A549 treated with dexamethasone at 1 μM for 4 hours (cell line): ENCODE data around the gene HS1BP3. TPM values are rescaled to one million over a fixed set of nuclear protein-coding genes. Genes with fewer than 3 reads are reported as not detected.

Source experiments
- total RNA-seq: library from RNA; stranded (reverse); fragments of 200-300 nt; extraction: Qiagen RNA extraction; gene quantifications from 5 replicates; pipeline ENCODE4 v1.2.3, GENCODE V29; 2022

The HS1BP3 gene, protein sequence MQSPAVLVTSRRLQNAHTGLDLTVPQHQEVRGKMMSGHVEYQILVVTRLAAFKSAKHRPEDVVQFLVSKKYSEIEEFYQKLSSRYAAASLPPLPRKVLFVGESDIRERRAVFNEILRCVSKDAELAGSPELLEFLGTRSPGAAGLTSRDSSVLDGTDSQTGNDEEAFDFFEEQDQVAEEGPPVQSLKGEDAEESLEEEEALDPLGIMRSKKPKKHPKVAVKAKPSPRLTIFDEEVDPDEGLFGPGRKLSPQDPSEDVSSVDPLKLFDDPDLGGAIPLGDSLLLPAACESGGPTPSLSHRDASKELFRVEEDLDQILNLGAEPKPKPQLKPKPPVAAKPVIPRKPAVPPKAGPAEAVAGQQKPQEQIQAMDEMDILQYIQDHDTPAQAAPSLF
- total RNA-seq, result 38.8 to 48.3 TPM (median 45.7 TPM) in 5 replicates

DNA sequence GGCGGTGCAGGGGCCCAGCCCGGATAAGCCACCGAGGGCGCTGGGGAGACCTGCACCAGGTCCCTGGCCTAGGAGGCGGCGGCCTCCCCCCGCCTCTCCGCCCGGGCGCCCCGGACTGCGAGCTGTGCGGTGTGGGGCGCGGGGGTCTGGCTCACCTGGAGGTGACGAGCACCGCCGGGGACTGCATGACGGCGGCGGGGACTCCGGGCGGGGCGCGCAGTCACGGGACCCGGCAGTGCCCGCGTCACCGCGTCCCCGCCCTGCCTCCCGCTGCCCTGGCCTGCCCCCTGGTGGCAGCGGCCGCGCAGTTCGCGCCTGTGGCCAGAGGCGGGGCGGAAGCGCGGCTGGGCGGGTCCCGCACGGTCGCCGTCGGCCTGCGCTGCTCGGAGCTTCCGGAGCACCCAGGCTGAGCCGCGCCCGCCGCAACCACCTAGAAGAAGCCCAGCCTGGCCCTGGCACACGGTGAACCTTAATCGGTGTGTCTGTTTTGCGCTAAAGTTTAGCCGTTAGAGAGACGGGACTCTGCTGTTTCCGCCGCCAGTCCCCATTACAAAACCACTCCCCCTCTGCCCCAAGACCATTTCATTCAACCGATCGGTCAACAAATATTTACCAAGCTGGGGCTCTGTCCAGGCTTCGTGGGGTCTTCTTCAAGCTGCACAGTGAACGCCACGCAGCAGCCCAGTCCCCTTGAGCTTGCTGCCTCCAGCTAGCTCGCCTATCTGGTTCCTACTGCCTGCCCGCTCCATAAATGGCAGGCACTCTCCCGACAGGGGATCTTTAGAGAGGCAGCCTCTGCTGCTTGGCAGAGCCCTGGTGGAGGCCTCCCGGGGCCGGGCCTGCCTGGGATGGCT, at the start of gene HS1BP3:
TSS of gene HS1BP3 (minus strand) at position 222 of the 854 bp plus-strand sequence. CDS start at position 187, 35 bp downstream.

DNA sequence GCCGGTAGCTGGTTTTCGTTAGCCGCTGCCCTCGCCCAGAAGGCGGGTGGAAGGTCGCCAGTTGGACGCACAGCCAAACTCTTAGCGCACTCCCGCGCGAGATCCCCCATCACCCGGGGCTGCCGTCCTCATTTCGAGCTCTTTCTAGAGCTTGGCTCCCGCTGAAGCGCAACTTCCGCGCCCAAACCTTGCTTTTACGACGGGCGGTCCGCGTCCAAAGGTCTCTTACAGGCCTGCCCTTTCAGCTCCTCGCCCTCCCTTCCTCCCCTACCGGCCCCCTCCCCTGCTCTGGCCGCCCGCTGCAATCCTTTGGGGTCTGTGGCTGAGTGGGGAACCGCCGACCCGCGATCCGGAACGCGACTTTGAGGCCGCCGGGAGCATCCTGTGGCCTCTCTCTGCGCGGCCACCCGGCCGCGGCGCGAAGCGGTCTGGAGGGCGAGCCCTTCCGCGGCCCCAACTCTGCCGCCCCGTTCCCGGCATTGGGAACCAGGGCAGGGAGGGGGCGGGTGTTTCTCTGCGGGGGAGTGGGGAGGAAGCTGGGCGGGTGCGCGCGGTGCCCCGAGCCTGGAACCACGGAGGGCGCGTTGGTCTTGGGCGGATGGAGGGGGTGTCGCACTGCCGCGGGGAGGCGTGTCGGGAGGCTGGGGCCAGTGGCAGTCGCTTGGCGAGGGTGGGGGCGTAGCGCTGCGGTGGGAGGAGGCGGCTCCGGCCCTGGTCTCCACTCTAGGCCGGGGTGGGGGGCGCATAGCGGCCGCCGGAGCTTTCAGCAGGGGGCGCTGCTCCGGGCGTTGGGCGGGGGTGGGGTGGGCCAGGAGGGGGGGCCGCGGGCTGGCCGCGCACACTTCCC, 15.6 kb upstream of the HS1BP3 start, which contains the start of gene GDF7:
TSS of gene GDF7 (plus strand) at position 841 of the 847 bp plus-strand sequence. CDS start 96 bp downstream, outside the sequence.

Other genes with a start within 250 kb of the HS1BP3 start
- gene RHOB, start 204.0 kb downstream of the HS1BP3 start, total RNA-seq, result 323 to 527 TPM (median 441 TPM) in 5 replicates
- gene GDF7, start 16.0 kb upstream of the HS1BP3 start, total RNA-seq, result 0.08 to 0.15 TPM (median 0.11 TPM) in 5 replicates
- 16.7 to 19.9 TPM (median 19.6 TPM) in 5 replicates for gene LDAH, start 172.0 kb upstream of the HS1BP3 start, total RNA-seq